ENCODE measurements around the gene CHRDL2.
A peak's percentile ranks its signal among the peaks of the same experiment; 100 is the strongest.

The CHRDL2 gene

GRCh38 chr11:74748211-74749126 is 17.2 kb upstream of the CHRDL2 start, which contains the start of gene RNF169:
RNF169 (plus strand) TSS chr11:74748849; CDS start chr11:74748881, 32 bp downstream.
- peak; percentile 89 for DNase-seq (ENCODE audit: low read depth)

GRCh38 chr11:74746868-74747267 is 15.6 kb upstream of the CHRDL2 start:
- no peak for DNase-seq (ENCODE audit: low read depth)

- DNase-seq (ENCODE audit: low read depth), result no peak
Observed at GRCh38 chr11:74744277-74744676, 13.1 kb upstream of the CHRDL2 start.

DNA sequence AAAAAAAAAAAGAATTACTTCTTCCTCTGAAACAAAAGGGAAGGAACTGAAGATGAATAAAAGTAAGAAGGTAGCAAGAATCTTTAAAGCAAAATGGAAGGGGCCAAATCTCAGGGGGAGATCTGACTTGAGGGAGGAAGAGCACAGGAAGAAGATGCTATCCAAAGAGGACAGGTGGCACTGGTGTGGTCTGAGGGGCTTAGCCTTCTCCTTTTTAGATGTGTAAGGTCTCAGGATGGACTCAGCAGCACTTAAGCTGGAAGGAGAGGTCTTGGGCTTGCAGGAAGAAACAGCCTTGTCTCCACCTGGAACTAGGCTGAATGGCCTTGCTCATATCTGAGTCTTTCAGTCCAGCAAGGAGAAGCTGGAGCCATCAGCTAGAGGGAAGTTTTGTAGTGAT is 12.4 kb upstream of the CHRDL2 start:
- no peak for DNase-seq (ENCODE audit: low read depth)

DNA sequence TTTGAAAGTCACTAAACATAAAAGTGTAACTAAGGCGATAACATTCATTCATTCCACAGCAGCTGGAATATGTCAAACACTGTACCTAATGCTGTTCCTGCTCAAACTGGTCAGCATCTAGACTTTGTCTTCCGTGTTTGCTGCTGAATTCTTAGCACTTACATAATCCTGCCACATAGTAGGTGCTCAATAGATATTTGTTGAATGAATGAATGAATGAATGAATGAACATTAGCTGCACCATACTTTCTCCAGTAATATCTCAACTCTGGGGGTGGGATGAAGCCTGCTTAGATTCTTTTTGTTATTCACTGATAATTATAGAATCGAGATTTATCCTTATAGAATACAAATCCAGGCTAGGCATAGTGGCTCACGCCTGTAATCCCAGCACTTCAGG is 10.8 kb upstream of the CHRDL2 start:
- no peak for DNase-seq (ENCODE audit: low read depth)

- peak; percentile 46 for DNase-seq (ENCODE audit: low read depth)
Observed at GRCh38 chr11:74739546-74740270, 8.5 kb upstream of the CHRDL2 start.

- no peak for DNase-seq (ENCODE audit: low read depth)
Observed at GRCh38 chr11:74736031-74736430, 4.8 kb upstream of the CHRDL2 start.

DNA sequence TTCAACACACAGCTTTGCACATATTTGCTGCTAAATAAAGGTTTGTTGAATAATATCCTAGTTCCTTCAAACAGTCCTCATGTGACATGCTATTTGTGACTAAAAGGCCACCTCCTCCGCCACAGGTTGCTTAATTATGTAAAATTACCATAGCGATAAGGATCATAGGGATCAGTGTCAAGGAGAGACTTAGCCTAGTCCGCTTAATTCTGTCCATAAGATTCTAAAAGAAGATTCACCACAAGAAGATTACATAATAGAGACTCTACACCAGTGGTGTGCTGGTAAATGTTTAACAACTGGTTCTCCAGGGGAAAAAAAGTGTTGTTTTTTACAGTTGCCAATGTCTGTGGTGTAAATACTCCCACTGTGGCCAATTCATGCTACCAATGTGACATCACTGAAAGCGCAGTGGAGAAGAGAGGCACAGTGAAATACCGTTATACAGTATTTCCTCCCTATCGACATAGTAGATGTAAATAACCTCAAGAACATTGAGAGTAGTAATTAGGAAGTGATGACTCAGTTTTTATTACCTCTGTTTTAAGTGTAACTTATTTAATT is 4.2 kb upstream of the CHRDL2 start:
- no peak for DNase-seq (ENCODE audit: low read depth)

GRCh38 chr11:74734559-74734925 is 3.3 kb upstream of the CHRDL2 start:
- DNase-seq (ENCODE audit: low read depth), result no peak

DNA sequence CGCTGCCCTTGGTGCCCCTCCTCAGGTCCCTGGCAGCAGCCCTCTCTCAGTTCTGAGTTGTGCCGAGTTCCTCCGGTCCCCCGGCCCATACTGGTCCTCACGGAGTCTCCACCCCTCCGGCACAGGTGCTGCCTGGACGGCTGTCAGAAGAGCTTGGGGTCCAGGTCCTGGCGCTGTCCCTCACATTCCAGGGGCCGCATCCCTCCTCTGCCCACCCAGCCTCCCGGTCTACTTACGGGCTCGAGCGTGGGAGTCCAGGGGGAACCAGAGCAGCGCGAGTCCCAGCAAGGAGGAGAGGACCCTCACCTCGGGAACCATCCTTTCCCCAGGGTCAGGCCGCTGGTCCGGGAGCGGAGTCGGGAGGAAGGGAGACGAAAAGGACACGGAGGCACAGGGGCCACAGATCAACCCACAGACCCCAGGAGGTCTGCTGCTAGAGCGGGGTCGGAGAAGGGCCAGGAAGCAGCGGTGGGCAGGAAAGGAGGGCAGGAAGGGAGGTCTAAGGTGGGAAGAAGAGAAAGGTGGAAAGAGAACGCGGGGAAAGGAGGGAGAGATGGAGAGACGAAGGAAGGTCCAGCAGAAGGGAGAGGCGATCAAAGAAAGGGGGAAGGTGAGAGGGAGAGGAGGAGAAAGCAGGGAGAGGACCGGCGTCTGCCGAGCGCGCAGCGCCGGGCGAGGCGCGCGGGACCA is 510 bp downstream of the CHRDL2 start:
- no peak for DNase-seq (ENCODE audit: low read depth)

DNA sequence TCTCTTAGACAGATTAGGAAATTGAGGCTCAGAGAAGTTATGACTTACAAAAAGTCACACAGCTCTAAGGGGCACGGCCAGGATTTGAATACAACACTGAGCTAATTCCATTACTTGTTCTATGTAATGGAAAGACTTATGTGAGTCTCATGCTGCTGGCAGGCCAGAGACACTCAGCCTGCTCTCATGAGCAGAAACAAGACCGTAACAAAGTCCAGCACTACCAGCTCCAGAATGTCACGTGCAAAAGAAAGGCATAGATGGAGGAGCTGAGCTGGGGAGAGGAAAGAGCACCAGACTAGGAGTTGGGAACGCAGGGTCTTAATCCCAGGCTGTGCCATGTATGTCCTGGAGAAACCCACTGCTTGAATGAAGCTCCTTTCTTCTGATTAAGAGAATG is 1.8 kb downstream of the CHRDL2 start:
- DNase-seq (ENCODE audit: low read depth), result no peak

DNA sequence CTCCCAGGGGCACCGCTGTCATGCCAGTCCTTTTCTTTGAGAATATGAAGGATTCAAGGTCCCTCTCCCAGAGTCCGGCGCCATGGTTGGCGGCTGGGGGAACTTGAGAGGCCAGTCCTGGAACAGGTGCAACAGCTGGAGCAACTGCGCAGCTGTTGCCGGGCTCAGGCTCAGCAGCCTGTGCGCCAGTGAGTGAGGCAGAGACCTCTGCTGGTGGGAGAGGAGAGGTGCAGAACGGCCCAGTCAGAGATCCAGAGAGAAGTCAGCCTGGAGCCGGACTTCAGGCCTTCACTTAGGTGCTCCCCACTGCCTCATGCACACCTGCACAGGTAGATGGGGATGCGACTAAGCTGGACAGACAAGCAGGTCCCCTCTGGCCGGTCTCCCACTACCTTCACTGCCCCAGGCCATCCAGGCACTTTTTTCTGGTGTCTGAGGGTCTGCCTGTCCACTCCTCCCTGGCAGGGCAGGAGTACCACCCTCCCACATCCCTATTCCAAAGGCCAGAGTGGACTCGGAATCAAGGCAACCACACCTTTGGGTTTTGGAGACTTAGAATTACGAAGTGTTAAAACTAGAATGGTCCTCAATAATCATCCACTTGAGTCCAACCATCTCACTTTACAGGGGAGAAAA is 4.6 kb downstream of the CHRDL2 start:
- DNase-seq (ENCODE audit: low read depth), result peak; percentile 34

- no peak for DNase-seq (ENCODE audit: low read depth)
Observed at GRCh38 chr11:74725701-74726100, 5.5 kb downstream of the CHRDL2 start.

GRCh38 chr11:74723511-74723910 is 7.7 kb downstream of the CHRDL2 start:
- DNase-seq (ENCODE audit: low read depth), result no peak

DNA sequence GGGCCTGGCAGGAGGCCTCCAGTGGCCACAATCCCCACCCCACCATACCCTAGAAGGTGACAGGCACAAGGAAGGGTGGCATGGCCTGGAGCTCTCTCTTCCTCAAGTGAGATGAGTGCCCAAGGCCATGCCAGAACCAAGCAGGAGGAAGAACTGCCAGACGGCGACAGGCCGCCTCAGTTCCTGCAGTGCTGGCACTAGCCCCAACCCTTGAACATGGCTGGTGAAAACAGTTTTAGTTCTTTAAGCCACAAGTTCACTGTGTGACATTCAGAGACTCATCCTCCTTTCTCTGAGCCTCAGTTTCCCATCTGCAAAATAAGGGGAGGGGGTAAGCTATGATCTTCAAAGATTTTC is 9.8 kb downstream of the CHRDL2 start:
- DNase-seq (ENCODE audit: low read depth), result no peak

DNA sequence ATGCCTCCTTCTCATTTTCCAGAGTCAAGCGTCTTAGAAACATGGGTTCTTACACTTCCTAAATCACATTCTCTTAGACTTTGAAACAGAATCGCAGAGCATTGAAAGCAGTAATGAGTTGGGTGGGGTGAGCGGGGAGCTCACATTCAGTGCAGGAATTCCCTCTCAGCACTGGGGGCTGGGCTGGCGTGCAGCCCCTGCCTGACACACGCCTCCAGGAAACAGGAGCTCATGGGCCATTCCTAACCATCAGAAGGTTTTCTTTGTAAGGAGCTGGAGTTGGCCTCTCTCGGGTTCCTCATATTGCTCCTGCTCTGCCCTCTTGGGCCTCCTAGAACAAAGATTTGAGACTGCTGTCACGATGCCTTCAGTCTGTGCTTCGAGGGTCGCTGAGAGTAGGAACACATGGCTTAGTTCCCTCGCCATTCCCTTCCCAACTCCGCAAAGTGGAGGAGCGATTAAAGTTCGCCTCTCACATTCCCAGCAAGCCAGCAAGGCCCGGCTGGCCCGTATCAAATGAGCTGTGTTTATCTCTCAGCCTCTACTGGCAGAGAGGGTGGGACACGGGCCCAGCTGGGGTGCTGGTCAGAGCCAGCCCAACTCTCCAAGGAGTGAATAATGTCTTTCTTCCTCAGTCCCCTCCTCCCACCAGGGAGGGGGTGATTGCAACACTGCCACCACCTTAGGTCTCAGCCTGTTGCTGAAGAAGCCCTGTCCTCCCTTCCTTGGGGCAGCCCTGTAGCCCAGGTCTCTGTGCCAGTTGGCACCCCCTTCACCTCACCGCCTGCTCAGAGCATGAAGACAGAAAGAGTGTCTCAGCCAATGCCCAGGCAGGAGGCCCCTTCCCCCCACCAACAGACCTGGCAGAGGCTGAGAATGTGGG is 10.4 kb downstream of the CHRDL2 start:
- no peak for DNase-seq (ENCODE audit: low read depth)

GRCh38 chr11:74719011-74719410 is 12.2 kb downstream of the CHRDL2 start:
- no peak for DNase-seq (ENCODE audit: low read depth)

DNA sequence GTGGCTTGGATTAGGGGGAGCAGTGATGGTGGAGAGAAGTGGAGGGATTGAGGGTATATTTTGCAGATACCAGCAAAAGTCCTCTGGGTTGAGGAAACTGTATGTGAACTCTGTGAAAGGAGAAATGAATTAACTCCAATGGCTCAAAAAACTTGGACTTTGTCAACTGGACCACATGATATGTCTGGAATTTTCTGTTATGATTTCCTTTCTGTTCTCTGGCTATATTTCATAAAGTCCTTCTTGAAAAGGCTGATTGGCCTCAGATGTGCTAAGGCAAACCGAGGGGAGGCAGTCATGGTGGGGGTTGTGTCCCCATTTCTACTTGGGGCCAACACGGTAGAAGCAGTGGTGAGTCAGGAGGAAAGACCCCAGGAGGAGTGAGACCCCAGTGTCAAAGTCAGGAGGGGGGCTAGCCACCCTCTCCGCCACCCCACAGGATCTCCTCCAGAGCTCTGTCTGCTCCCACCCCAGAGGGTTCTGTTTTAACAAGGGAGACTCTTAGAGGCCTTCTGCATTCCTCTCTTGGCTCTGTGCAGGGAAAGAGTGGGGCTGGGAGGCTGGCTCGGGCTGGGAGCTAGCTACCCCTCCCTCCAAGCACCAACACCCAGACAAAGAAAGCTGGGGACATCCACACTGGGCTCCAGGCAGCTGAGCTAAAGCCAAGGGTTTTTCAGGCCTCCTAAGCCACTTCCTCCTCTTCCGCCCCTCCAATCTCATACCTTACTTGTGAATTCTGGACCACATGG is 13.8 kb downstream of the CHRDL2 start:
- DNase-seq (ENCODE audit: low read depth), result no peak

- no peak for DNase-seq (ENCODE audit: low read depth)
Observed at GRCh38 chr11:74714904-74715303, 16.3 kb downstream of the CHRDL2 start.

DNA sequence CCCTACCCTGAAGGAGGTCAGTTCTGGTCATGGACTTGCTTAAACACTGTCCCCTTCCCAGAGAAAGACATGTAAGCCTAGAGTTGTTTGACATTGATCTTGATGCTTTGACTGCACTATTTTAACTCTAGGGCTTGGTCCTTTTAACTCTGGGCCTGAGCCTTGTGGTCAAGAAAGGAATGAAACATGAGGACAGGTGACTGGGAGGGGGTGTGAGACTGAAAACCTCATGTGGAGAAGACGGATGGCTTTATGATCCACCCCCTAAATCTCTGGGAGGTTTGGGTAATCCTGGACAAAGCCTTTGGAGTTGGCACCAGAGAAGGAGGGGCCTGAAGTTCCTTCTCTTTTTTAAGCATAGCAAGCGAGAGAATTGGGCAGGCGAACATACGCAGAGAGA is 17.5 kb downstream of the CHRDL2 start:
- DNase-seq (ENCODE audit: low read depth), result no peak

Data from GM04504 (cell line).